ENCODE results near the gene SRRM5.

Gene SRRM5

GRCh38 chr19:43651758-43652545 is 40.1 kb downstream of the SRRM5 start:
- H3K9me3 ChIP-seq (ENCODE audit: control insufficient read depth, low read length): no peaks in the 10 kb centered on the region
- H3K27ac ChIP-seq: no peak overlapping the region
- no peaks in the 10 kb centered on the region for H3K27me3 ChIP-seq (ENCODE audit: control insufficient read depth, insufficient read depth, low read length)
- H3K4me1 ChIP-seq: no peaks in the 10 kb centered on the region
- H2AFZ ChIP-seq: peak overlapping the region; percentile 75
- H3K9ac ChIP-seq: no peak overlapping the region
- TF ChIP-seq, protein P1, sequence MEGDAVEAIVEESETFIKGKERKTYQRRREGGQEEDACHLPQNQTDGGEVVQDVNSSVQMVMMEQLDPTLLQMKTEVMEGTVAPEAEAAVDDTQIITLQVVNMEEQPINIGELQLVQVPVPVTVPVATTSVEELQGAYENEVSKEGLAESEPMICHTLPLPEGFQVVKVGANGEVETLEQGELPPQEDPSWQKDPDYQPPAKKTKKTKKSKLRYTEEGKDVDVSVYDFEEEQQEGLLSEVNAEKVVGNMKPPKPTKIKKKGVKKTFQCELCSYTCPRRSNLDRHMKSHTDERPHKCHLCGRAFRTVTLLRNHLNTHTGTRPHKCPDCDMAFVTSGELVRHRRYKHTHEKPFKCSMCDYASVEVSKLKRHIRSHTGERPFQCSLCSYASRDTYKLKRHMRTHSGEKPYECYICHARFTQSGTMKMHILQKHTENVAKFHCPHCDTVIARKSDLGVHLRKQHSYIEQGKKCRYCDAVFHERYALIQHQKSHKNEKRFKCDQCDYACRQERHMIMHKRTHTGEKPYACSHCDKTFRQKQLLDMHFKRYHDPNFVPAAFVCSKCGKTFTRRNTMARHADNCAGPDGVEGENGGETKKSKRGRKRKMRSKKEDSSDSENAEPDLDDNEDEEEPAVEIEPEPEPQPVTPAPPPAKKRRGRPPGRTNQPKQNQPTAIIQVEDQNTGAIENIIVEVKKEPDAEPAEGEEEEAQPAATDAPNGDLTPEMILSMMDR (IDR thresholded peaks at IDR 0.05): peak; percentile 93
- no peaks in the 10 kb centered on the region for H3K79me2 ChIP-seq
- H3K4me3 ChIP-seq (ENCODE audit: low read depth, low read length): peak overlapping the region; percentile 37
- H3K4me2 ChIP-seq (ENCODE audit: low read length): peak overlapping the region; percentile 29
- no peaks in the 10 kb centered on the region for H3K36me3 ChIP-seq (ENCODE audit: control insufficient read depth, insufficient read depth, low read length)

- no peak overlapping the region for H3K27ac ChIP-seq
- peak overlapping the region; percentile 29 for H3K4me2 ChIP-seq (ENCODE audit: low read length)
- no peaks in the 10 kb centered on the region for H3K79me2 ChIP-seq
- no peaks in the 10 kb centered on the region for H3K36me3 ChIP-seq (ENCODE audit: control insufficient read depth, insufficient read depth, low read length)
- peak overlapping the region; percentile 75 for H2AFZ ChIP-seq
- TF ChIP-seq, protein P1 (IDR thresholded peaks at IDR 0.05): no peak
- peak overlapping the region; percentile 37 for H3K4me3 ChIP-seq (ENCODE audit: low read depth, low read length)
- no peaks in the 10 kb centered on the region for H3K27me3 ChIP-seq (ENCODE audit: control insufficient read depth, insufficient read depth, low read length)
- no peaks in the 10 kb centered on the region for H3K9me3 ChIP-seq (ENCODE audit: control insufficient read depth, low read length)
- no peaks in the 10 kb centered on the region for H3K4me1 ChIP-seq
- no peak overlapping the region for H3K9ac ChIP-seq
These were observed 40.6 kb downstream of the SRRM5 start for GRCh38 chr19:43652546-43652874.

GRCh38 chr19:43656436-43656835 is 44.5 kb downstream of the SRRM5 start:
- Histone ChIP-seq H3K27me3 (ENCODE audit: control insufficient read depth, insufficient read depth, low read length) (no peaks in the 10 kb centered on the region), H3K36me3 (ENCODE audit: control insufficient read depth, insufficient read depth, low read length) (no peaks in the 10 kb centered on the region), H3K4me3 (ENCODE audit: low read depth, low read length) (no peak overlapping the region), H3K27ac (no peak overlapping the region), H3K79me2 (no peaks in the 10 kb centered on the region), H3K4me1 (no peaks in the 10 kb centered on the region), H3K9ac (no peak overlapping the region), H2AFZ (no peak overlapping the region), H3K4me2 (ENCODE audit: low read length) (no peak overlapping the region), H3K9me3 (ENCODE audit: control insufficient read depth, low read length) (no peaks in the 10 kb centered on the region)
- TF ChIP-seq, protein P1 (IDR thresholded peaks at IDR 0.05): no peak

GRCh38 chr19:43658001-43658400 is 46.1 kb downstream of the SRRM5 start:
- H3K79me2 ChIP-seq: no peaks in the 10 kb centered on the region
- H3K9me3 ChIP-seq (ENCODE audit: control insufficient read depth, low read length): no peaks in the 10 kb centered on the region
- no peaks in the 10 kb centered on the region for H3K4me1 ChIP-seq
- H3K9ac ChIP-seq: no peak overlapping the region
- no peak overlapping the region for H3K4me2 ChIP-seq (ENCODE audit: low read length)
- TF ChIP-seq, protein P1 (IDR thresholded peaks at IDR 0.05): no peak
- no peaks in the 10 kb centered on the region for H3K36me3 ChIP-seq (ENCODE audit: control insufficient read depth, insufficient read depth, low read length)
- no peak overlapping the region for H3K27ac ChIP-seq
- no peaks in the 10 kb centered on the region for H3K27me3 ChIP-seq (ENCODE audit: control insufficient read depth, insufficient read depth, low read length)
- no peak overlapping the region for H3K4me3 ChIP-seq (ENCODE audit: low read depth, low read length)
- H2AFZ ChIP-seq: no peak overlapping the region

DNA sequence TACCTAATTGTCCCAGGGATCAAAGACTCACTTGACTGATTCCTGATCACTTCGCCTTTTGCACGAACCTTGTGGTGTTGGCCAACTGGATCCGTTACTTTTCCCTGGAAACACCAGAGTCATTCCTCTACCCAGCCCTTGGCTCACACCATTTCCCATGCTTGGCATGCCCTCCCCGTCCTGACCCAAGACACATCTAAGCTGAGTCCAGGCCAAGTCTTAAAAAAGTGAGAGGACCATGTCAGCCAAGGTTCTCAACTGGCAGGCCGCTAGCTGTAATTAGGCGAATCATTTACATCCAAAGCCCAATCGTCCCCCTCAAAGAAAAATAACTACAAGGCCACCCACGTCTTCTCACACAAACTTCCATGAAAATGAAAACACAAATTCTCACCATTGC is 46.6 kb downstream of the SRRM5 start:
- no peaks in the 10 kb centered on the region for H3K36me3 ChIP-seq (ENCODE audit: control insufficient read depth, insufficient read depth, low read length)
- TF ChIP-seq, protein P1 (IDR thresholded peaks at IDR 0.05): no peak

More for the DNA sequence above, 46.6 kb downstream of the SRRM5 start:
- Histone ChIP-seq H3K79me2 (no peaks in the 10 kb centered on the region), H3K27ac (no peak overlapping the region), H3K4me2 (ENCODE audit: low read length) (no peak overlapping the region), H3K4me3 (ENCODE audit: low read depth, low read length) (no peak overlapping the region), H3K9ac (no peak overlapping the region), H3K4me1 (no peaks in the 10 kb centered on the region), H3K9me3 (ENCODE audit: control insufficient read depth, low read length) (no peaks in the 10 kb centered on the region), H2AFZ (no peak overlapping the region), H3K27me3 (ENCODE audit: control insufficient read depth, insufficient read depth, low read length) (no peaks in the 10 kb centered on the region)

Measured in parathyroid adenoma (tissue), 2 donors.